Glomerular visceral epithelial cell (primary cell): Measurements from ENCODE around the gene DUSP5.
"Not testable (repeated sequence)": the region's sequence is repeated elsewhere in the genome, so short reads cannot be mapped to it uniquely, and the experiment has no call there.

ENCODE experiments used
- DNase-seq: peaks from one replicate; pipeline ENCODE4 v3.0.0-alpha.2; 2016; ENCODE audit errors: extremely low spot score

The DUSP5 gene, protein sequence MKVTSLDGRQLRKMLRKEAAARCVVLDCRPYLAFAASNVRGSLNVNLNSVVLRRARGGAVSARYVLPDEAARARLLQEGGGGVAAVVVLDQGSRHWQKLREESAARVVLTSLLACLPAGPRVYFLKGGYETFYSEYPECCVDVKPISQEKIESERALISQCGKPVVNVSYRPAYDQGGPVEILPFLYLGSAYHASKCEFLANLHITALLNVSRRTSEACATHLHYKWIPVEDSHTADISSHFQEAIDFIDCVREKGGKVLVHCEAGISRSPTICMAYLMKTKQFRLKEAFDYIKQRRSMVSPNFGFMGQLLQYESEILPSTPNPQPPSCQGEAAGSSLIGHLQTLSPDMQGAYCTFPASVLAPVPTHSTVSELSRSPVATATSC

DNA sequence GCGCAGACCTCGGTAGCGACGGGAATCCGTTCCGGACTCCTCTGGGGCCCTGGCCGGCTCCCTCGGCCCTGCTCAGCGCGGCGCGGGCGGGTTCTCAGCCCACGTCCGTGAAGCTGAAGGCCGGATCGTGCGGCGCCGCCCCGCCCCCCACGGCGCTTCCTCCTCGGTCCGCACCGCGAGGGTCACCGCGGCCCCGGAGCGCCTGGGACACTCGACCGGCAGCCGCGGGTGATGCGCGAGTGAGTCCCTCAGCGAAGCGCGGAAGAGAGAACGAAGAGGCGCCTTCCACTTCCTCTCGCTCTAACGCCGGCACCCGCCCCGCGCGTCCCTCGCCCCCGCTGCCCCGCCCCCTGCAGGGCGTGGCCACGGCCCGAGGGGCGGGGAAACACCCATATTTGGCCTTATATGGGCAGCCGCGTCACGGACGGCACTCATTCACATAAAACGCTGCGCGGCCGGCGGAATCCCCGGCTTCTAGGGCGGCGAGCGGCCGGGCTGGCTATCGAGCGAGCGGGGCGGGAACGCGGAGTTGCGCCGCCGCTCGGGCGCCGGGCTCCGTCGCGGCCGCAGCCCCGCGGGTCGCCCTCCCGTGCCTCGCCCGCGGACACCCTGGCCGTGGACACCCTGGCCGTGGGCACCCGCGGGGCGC is at the start of gene DUSP5:
DUSP5 (plus strand) TSS at position 470 of the 649 bp plus-strand sequence. CDS start 215 bp downstream, outside the sequence.
- DNase-seq, result peak; percentile 96

DNA sequence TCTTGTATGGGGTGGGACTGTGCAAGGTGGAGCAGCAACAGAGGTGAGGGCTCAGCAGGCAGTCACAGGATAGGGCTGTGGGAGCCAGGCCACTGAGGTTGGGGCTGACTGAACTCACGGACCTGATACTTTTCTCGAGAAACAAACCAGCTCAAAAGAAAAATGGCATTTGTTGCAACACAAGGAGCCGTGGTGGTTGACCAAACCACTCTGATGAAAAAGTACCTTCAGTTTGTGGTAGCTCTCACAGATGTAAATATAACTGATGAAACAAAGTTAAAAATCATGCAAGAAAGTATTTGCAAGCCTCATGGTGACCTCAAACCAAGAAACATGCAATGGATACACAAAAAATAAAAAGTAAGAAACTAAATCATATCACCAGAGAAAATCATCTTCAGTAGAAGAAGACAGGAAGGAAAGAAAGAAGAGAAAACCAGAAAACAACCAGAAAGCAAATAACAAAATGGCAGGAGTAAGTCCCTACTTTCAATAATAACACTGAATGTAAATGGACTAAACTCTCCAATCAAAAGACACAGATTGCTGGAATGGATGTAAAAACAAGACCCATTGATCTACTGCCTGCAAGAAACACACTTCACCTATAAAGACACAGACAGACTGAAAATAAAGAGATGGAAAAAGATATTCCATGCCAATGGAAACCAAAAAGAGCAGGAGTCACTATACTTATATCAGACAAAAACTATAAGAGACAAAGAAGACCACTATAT is 48.9 kb upstream of the DUSP5 start:
- no peak for DNase-seq

- DNase-seq, result no peak
Observed at GRCh38 chr10:110455446-110455845, 42.3 kb upstream of the DUSP5 start.

DNA sequence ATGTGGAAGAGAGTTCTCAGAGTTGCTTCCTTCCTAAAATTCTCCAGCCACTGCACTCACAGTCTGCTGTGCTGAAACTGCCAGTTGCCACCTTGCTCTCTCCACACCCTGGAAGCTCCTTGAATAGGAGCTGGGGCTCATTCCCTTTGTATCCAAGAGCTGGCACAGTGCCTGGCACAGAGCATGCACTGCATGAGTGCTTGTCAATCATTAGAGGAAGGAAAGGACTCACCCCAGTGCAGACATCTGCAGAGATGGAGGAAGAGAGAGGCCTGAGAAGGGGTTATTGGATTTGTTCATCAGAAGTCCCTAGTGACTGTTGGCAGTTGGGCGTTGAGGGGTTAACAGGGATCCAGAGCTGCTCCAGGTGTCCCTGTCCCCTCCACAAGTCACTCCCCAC is 41.7 kb upstream of the DUSP5 start:
- DNase-seq, result peak; percentile 40

GRCh38 chr10:110456523-110457091 is 41.1 kb upstream of the DUSP5 start:
- DNase-seq, result no peak

- no peak for DNase-seq
Observed at GRCh38 chr10:110457851-110458250, 39.9 kb upstream of the DUSP5 start.

DNA sequence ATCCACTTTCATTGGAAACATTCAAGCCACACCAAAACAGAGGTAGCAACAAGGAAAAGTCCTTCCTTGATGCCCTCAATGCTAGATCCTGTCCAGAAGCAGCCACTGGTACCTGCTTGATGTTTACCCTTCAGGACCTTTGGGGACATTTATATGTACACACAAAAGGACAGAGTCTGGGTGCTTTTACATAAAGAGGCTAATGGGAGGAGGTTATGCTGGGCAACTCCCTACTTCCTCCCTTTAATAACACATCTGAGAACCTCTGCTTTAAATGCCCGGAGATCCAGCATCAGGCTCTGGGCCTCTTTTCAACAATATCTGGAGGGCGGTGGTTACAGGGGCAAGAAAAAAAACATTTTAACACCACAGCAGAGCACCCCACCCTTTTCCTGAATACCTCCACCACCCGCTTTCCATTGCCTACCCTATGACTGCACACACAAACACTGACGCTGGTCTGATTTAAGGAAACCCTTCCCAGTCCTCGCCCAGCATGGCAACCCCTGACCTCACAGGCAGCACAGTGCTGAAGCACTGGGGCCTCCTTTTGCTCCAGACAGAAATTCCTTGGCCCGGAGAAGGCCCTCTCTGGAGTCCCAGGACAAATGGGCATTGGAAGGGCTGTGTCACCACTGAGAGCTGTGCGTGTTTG is 39.3 kb upstream of the DUSP5 start:
- DNase-seq, result no peak

- DNase-seq, result no peak
Observed at GRCh38 chr10:110459600-110459999, 38.1 kb upstream of the DUSP5 start.

GRCh38 chr10:110460111-110460809 is 37.4 kb upstream of the DUSP5 start:
- DNase-seq, result peak; percentile 90

DNA sequence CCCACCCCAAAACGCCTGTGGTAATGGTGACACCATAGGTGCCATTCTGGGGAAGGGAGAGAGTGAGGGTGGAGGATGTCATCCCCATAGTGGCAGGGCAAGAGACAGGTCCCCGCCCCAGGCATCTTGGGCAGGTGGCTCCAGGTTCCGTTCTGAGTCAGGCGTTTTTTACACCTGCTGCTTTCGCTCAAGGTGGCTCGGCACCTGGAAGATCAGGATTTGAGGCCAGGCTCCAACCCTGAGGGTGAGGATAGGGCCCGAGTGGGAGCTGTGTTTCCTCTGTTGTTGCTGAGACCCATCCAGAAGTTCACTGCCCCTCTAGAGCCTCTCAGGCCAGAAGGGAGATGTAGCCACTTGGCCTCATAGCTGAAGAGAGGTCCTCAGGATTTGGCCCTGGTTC is 36.6 kb upstream of the DUSP5 start:
- DNase-seq, result no peak

DNA sequence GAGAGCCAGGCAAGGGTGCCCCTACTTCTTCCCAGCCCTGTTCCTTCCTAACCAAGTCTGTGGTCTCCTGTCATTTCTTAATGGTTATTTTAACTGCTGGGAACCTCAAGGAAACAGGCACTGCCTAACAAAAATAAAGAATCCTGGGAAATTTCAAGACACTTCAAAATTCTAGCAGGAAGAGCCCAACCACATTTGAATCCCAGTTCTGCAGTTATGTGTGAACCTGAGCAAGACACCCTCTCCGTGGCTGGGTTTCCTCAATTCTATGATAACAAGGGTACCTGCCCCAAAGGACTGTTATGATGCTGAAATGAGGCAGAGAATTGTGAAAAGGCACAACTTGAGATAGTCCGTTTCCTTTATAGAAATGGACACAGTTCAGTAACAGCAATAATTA is 36.2 kb upstream of the DUSP5 start:
- no peak for DNase-seq

DNA sequence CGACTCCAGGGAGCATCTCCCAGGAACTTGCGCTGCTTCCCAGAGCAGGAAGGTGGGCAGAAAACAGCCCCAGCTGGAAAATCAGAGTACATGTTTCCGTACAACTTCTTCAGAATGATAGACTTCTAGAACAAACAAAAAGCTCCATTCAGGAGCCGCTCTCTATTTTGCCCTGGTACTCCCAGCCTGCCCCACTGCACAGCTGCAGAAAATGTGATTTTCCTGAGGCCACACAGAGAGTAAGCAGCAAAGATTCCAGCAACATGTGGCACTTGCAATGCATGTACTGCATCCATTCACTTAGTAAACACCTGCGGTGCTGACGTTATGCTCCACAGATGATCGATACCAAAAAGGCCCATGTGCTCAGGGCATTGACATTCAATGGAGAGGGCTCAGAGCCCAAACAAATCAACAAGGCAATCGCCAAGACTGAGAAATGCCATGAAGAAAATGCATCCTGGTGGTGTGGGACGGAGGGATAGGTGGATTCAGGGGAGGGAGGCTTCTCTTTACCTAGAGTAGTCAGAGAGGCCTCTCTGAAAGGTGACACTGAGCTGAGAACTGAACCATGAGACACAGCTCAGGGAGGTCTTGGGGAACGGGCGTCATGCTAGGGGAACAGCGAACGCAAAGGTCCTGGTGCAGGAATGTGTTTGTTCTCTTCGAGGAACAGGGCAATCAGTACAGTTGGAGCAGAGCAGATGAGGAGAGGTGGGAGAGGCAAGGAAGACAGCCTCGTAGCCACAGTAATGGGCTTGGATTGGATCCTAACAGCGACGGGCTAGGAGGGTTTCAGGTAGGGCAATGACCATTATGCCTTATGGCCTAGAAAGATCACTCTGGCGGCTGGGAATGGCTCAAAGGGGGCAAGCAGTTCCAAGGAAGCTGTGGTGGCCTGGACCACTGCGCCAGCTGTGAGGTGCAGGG is 35.3 kb upstream of the DUSP5 start:
- no peak for DNase-seq

- DNase-seq, result not testable (repeated sequence)
Observed at GRCh38 chr10:110468258-110468657, 29.4 kb upstream of the DUSP5 start.

- not testable (repeated sequence) for DNase-seq
Observed at GRCh38 chr10:110470541-110470940, 27.2 kb upstream of the DUSP5 start.

GRCh38 chr10:110471566-110472139 is 26.1 kb upstream of the DUSP5 start:
- peak; percentile 39 for DNase-seq

- no peak for DNase-seq
Observed at GRCh38 chr10:110474017-110474416, 23.7 kb upstream of the DUSP5 start.

GRCh38 chr10:110474826-110475225 is 22.9 kb upstream of the DUSP5 start:
- DNase-seq, result no peak

- DNase-seq, result no peak
Observed at GRCh38 chr10:110475722-110476515, 21.8 kb upstream of the DUSP5 start.

DNA sequence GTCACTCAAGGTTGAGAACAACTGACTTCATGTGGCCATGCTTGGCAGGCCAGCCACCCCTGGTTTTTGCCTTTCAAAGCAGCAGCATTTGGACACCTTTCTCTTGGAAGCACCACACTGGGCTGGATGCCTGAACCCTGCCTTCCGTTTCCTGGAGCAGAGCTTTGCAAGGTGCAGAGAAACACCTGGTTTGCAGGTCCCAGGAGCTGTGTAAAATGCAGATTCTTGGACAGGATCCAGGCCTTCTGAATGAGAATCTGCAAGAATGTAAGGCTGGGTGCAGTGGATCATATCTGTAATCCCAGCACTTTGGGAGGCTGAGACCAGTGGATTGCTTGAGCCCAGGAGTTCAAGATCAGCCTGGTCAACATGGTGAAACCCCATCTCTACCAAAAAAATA is 18.0 kb upstream of the DUSP5 start:
- DNase-seq, result no peak
